GM18868 (cell line): ENCODE measurements around the gene FIGNL1.
A peak's percentile ranks its signal among the peaks of the same experiment; 100 is the strongest.

Experiments used
- ATAC-seq: cut with Tn5 transposase; IDR thresholded peaks from one replicate; pipeline ENCODE4 v1.9.1; 2021; ENCODE audit warnings: mild to moderate bottlenecking, moderate library complexity; ENCODE audit not compliant: unreplicated experiment

Gene FIGNL1

DNA sequence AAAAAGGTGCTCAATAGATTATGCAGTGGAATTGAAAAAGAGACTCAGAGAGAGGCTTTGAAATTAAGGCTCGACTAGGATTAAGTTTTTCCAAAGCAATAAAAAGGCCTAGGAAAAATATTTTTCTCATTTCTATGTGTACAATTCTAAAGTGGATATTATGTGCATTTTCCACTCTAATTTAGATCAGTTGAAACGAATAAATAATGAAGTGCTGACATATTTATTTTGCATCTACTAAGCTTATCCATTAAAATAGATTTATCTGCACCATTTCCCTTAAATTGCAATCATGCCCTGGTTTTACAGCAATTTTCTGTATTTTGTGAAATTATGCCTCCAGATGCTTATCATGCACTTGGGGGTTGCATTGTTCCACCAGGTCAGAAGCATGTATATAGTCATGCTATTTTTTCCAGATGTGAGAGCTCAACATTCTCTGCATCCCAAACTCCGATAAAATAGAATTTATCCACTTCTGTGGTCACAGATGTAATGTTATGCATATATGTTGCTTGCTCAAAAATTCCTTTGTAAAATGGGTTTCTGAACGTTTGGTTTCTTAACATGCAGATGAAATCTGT, 18.3 kb downstream of the FIGNL1 start:
- no peak for ATAC-seq

DNA sequence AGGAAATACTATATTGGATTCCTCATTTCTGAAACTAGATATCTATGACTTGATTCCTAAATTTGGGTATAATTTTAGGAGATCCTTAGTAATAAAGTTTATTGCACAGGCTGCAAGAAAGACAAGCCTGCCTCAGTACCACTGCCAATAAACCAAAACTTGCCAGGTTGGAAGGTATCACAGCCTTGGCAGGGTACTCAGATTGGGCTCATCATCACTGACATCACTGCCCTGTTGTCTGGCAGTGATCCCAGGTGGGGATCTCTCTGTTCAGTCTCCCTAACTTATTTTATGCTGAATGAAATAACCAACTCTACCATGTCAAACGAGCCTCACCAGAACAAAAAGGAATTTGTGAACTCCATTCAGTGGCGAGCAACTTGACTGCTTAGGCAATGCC, 18.8 kb downstream of the FIGNL1 start:
- ATAC-seq, result no peak

DNA sequence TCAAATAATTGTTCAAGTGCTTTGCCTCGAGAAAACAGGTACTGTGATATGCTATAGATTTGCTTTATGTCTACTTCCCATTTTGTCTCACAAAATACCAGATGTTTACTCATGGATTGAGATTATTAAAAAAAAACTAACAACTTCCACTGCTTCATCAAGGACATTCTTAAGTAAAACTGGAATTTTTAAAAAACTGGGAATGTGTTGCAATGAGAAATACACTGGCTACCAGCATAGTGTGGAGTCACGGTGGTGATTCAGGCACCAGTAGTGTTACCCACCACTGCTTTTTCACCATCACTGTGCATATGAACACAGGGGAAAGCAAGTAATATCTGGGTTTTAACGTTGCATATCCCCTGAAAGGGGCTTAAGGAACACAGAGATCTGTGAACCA, 21.2 kb downstream of the FIGNL1 start:
- no peak for ATAC-seq

DNA sequence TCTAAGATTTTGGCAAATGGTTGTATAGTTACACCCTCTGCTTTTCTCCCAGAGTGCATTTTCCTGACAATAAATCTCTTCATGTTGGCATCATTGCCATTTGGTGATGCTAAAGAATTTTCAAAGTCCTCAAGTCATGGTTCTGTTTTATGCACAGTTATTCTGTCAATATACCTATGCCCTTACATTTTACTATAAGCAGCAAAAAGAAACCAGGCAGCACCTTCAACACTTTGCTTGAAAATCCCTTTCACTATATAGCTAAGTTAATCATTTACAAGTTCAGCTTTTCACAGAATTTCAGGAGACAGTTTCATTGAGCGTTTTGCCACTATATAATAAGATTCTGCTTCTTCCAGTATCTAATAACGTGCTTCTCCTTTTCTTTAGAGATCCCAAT, 22.6 kb downstream of the FIGNL1 start:
- ATAC-seq, result no peak

DNA sequence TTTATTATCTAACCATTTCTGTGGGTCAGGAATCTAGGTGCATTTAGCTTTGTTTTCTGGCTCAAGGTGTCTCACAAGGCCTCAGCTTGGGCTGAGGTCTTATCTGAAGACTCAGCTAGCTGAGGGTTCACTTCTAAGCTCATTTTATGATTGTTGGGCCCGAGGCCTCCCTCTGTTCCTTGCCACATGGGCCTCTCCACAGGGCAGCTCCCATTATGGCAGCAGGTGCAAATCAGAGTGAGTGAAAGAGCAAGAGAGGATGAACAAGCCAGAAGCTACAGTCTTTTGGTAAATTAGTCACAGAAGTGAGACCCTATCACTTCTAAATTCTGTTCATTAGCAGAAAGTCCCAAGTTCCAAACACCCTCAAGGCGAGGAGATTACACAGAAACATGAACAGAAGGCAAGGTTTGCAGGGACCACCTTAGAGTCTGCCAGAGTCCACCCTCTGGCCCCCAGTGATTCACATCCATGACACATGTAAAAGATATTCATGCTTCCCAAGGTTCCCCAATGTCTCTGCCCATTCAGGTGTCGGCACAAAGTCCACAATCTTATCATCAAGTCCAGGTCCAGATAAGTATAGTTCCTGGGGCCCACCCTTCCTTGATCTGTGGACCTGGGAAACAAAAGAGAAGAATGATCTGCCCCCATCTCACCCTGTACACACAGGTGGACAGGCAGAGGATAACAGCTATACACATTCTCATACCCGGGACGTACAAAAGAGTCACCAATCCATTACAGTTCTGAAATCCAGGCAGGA, 23.7 kb downstream of the FIGNL1 start:
- no peak for ATAC-seq

DNA sequence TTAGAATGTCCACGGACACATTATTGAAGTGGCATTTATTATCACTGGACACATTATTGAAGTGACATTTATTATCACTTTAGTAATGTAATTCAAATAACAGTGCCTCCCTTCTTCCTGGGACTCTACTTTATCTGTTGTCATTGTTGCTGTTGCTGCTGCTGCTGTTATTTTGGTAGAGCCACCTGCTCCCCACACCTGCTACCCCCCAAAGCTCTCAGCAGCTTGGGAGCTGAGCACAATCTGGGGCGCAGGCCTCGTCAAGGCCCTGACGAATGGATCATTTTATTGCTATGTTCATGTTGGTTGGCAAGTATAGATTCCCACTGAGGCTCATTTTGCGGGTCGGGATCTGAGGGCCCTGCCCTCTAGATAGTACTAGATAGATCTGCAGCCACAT, 24.8 kb downstream of the FIGNL1 start:
- no peak for ATAC-seq

DNA sequence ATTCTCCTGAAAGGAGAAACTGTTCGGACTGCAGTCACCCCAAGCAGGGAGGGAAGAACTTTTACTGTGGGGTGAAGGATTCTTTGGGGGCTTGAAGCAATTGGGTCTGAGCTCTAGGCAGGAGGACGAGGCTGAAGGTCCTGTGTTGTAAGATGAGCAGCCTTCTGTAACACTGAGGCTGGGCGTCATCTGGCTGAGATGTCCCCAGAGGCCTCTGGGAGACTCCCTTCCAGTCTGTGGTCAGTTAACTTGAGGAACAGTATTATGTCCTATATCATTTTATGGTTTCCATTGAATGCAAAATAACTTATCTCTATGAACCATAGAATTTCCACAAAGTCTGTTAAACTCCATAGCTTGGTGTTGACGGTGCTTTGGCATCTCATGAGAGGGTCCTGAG, 26.3 kb downstream of the FIGNL1 start:
- ATAC-seq, result no peak

DNA sequence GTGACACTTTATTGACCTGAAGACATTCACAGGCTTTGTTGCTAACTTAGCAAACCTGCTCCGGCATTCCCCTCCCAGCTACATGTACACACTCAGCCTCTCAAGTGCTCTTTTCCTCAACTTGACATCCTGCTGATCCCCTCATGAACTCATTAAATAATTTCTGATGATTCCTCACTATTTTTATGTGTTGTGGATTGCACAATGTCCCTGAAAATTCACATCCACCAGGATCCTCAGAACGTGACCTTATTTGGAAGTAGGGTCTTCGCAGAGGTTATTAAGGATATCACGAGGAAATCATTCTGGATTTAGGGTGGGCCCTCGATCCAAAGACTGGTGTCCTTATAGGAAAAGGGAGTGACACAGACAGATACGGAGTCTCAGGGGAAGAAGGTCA, 27.3 kb downstream of the FIGNL1 start:
- ATAC-seq, result no peak

DNA sequence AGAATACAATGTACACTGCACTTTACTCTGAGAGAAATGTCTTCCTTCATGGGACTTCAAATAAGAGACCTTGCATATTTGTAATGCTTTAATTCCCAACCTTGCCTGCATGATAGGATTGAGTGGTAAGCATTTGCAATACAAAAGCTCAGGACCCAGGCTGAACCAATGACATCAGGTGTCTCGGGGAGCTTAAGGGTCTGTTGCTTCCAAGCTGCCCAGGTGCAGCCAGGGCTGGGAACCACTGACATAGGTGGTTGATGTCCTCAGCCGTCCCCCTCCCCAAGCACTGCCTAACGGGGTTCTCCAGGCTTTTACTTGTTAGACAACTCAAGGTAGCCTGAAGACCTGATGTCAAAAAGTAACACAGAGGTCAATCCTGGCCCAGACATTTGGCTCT, 29.1 kb downstream of the FIGNL1 start:
- ATAC-seq, result no peak

DNA sequence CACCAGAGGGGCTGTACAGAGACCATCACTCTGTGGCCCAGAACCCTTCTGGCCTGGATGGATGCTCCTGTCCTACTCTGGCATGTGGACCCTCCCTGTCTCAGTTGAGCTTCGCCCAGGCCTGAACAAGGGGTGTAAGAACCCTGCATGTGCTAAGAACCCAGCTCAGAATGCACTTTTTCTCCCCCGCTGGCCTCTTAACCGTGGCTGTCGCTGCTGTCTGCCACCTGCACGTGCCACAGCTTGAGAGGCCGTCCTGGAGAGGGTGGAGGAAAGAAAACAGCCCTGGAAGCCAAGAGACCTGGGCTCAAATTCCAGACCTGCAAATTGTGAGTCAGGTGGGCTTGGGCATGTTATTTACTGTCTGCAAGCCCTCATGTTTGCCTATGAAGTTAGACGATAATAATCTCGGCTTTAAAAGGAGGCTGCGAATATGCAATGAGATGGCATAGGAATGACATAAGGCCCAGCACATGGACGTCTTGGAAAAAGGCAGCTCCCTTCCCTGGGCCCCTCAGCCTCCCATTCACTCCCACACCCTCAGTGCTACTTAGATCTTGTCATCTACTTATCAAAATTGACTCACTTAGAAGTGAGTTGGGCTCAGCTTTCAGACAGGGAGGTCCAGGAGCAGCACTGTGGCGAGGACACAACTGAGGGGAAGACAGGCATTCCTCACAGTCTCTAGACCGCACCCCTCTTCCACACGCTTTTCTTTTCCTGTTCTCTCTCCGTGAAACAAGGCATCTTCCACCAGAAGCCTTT, 31.4 kb downstream of the FIGNL1 start:
- no peak for ATAC-seq

DNA sequence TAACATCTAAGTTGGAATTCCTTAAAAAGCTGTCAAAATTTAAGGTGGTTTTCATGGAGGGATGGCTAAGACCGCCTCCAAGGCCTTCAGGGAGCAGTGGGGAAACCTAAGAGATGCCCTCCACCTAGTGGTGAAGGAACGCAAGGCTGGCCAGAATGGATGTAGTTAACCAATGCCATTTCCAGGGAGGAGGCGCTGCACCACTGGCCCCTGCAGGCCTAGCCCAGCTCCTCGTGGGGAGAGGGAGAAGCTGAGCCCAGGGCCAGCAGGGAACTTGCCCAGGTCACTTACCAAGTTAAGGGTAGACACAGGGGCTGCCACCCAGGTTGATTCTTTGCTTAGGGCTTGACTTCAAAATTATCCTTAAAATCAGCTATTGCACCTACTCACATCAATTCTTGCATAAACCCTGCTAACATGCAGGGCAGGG, 32.0 kb downstream of the FIGNL1 start:
- ATAC-seq, result peak; percentile 81

DNA sequence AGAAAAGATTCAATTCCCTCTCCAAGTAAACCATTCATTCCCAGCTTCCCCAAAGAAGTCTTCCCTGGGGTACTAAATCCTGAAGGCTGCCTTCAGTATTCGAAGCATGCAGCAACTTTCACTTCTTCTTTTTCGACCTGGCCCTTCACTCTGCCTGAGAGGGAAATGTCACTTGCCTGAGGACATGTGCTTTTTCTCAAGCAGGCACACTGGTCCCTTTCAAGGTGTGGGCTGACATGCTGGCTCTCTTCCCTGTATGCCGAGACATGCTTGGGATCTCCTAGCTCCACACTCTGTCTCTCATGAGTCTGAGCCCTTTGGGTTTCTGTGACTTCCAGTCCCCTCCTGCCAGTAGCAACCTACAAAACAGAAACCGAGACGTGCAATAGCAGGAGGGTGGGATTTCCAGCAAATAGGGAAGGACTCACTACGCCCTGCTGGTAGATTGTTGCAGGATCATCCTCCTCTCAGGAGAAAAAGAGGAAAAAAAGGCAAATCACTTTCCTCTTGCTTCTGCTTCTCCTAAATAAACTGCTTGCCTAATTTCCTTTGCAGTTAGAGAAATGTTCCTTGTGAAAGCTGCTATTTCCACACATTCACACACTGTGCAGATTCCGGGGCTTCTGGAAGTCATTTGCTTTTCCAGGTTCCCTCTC, 33.5 kb downstream of the FIGNL1 start:
- peak; percentile 82 for ATAC-seq

DNA sequence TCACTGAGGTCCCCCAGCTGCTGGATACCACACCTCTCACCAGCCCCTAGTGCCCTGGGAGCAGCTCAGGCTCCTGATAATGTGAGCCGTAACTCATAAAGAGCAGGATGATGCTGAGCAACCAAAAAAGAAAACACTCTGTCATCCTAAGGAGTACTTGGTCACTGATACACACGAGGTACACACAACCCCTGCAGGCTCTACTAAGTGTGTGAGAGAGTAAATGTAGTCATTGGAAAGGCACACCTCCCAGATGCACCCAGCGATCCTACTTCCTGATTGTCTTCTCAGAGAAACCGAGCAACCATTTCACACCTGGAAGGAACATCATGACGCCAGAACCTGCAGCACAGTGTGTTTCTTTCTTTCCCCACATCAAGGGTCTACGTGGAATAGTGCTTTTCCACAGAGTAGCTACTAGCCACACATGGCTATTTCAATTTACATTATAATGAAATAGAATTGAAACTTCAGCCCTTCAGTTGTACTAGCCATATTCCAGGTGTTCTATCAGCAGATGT, 34.2 kb downstream of the FIGNL1 start:
- no peak for ATAC-seq

DNA sequence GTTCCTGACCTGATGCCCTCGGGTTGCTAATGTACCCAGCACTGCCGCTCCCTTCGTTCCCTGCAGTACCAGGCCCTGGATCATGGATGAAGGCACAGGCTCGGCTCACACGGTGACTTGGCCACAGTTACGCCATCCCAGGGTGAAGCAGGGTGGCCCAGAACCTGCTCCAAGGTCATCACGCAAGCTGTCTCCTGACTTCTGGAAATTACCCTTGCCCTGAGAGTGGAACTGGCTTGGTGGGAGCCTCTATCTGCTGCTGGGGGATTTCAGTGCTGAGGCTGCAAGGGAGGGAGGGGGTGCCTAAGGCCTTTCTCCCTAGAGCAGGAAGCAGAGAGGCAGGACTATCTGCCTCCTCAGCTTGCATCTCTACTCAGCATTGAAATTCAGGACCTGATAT, 36.6 kb downstream of the FIGNL1 start:
- ATAC-seq, result no peak

DNA sequence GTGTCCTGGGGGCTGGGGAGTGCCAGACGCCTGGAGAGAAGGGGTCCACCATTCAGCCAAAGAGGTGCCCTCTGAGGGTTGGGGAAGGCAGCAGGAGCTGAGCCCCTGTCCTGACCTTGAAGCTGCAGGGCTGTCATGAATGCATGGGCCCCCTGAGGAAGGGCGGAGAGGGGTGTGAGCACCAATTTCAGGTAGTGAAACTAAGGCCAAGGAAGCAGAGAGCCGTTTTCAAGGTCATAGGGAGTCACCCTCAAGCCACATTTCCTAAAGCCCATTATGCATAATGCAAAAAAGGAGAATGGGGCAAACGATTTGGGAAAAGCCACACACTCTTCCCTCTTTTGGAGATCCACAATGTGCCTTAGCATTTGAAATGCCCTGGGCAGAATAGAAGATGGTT, 37.2 kb downstream of the FIGNL1 start:
- ATAC-seq, result no peak

DNA sequence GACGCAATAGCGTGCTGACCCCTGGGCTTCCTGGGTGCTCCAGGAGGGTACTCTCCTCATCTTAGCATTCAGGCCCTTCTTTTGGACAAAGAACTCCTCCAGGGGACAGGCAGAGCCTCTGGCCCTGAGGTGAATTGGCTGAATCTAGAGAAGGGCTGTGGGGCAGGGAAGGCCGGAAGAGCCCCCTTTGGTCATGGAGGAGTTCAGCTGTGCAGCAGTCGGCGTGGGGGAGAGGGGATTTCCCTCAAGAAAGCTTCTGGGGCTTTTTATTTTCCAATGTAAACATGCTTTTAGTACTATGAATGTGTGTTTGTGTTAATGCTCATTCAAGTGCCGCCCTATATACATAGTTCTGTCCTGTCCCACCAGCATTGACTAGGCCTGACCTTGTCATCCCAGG, 38.8 kb downstream of the FIGNL1 start:
- no peak for ATAC-seq

DNA sequence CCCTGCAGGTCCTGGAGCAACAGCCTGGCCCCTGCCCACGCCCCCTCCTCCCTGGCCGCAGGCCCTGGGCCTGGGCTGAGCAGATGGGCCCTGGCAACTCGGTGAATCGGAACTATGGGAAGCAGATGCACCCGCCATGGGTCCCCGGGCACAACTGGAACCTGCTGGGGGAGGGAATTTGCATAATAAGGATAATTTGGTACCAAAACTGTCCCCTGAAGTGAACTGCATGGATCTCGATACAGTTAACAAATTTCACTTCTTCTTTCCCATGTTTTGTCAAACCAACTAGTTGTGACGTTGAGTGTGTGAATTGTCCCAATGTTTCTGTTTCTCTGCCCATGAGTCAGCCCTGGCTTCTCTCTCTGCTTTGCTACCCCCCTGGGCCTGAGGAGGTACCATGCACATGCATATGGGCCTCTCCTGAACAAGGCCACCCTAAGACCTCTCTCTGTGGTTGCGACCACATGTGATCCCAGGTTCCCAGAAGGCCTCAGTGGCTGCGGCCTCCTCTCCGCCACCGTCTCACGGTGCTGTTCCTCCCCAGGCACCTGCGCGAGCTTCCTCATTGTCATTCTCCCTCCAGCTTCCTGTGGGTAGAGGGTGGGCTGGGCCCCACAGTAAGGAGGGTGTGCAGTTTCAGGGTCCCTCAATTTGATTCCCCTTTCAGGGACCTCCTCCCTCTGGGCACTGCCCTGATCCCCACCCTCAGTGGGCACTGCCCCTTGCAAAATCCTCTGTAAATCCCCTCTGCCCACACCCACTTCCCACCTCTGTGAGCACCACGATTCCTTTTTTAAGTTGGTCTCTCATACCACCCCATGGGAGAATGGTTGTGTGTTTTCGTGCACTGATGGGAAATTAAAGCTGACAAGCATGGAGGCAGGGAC, 40.0 kb downstream of the FIGNL1 start:
- ATAC-seq, result peak; percentile 65

DNA sequence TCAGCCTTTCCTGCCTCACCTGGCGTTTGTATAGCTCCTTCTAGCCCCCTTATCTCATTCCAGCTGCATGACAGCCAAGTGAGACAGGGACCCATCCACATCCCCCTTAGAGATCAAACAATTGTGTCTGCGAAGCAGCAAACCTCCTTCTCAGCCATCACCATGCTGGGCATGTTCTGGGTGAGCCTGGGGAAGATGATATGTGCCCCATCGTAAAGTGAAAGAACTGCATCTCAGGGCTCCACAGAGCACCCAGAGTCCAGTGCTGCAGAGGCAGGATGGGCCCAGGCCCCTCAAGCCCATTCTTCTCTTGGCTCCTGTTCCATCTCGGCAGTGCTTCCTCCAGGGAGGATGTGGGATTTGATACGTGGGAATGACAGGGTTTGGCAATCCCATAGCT, 43.2 kb downstream of the FIGNL1 start:
- no peak for ATAC-seq

DNA sequence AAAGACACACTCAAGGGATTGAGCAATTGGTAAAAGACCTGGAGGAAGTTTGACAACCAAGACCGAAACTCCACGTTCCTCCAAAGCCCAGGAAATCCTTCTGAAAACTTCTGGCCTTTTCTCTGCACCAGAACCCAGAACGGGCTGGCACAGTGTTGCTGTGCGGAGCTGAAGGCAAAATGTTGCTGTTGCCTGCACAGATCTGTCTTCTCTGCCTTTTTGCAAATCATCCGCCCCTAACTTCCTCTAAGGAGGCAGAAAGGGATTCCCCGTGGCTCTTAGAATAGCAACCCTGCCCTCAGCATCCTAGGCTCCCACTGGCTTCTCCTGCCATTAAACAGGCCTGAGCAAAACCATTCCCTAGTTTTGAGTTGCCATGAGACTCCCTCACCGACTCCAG, 44.9 kb downstream of the FIGNL1 start:
- peak; percentile 23 for ATAC-seq

DNA sequence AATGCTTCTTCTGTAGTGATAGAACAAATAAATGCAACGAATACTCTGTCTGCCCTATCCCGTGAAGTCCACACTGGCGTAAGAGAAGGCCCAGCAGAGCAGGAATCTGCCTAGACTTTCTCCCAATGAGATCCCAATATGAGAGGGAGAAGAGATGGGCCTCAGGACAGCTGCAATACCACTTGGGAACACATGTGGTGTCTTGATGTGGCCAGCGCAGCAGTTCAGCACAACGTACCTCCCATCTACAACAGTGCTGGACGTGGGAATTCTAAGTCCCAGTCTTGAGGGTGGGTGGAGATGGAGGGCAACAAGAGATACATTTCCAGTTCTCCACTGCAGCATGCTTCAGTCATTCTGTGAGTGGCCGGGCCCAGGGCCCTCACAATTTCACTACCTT, 45.8 kb downstream of the FIGNL1 start:
- ATAC-seq, result no peak
